Thyroid gland (tissue), 4 donors: ENCODE measurements around the gene RFX7. TPM values are rescaled to one million over a fixed set of nuclear protein-coding genes. Genes with fewer than 3 reads are reported as not detected.

Experiments
- DNase-seq, 2 donors: peaks; one replicate each; pipeline ENCODE4 v3.0.0-alpha.2; 2019
- H3K27ac ChIP-seq, 3 donors: fragments of 200-600 bp; sonication (generic); 1 replicate in 2 of 3; 2 replicates in 1 of 3; pipeline ENCODE4 v1.5.1; 2016 to 2019; ENCODE audit warnings: mild to moderate bottlenecking in 1 of 3, moderate library complexity in 1 of 3
- H3K27me3 ChIP-seq: fragments of 200-600 bp; sonication (generic); one replicate; pipeline ENCODE4 v1.5.1; 2019
- H3K36me3 ChIP-seq, 2 donors: fragments of 200-600 bp; sonication (generic); one replicate each; pipeline ENCODE4 v1.5.1; 2016 to 2019
- H3K4me1 ChIP-seq, 2 donors: fragments of 200-600 bp; sonication (generic); one replicate each; pipeline ENCODE4 v1.5.1; 2017 to 2019
- H3K4me3 ChIP-seq, 3 donors: fragments of 200-600 bp; sonication (generic); replicated peaks in 1 of 3; 1 replicate in 2 of 3; 2 replicates in 1 of 3; pipeline ENCODE4 v1.5.1; 2016; ENCODE audit warnings: mild to moderate bottlenecking in 1 of 3
- H3K9me3 ChIP-seq: fragments of 200-600 bp; sonication (generic); one replicate; pipeline ENCODE4 v1.5.1; 2017
- POLR2A ChIP-seq, 2 donors: fragments of 450-650 bp; IDR thresholded peaks; one replicate each; pipeline ENCODE4 v1.6.1; 2017; ENCODE audit warnings: antibody characterized with exemption in 2 of 2, mild to moderate bottlenecking in 2 of 2, moderate library complexity in 1 of 2
- WGBS, 2 donors: methylation state at CpG; one replicate each; pipeline ENCODE4 v1.1.5; 2017; 5-methylcytosine and 5-hydroxymethylcytosine counted together
- intact Hi-C: fragments of 100-400 bp; cut with DNase I; formaldehyde crosslinking; loops from one replicate; pipeline ENCODE4 v1.15.1; 2023
- total RNA-seq, 4 donors: library from RNA; depleted of rRNA; stranded (reverse); fragments of >200 nt; gene quantifications; one replicate each; pipeline ENCODE4 v1.2.3, GENCODE V29; 2016
- TF ChIP-seq, protein P1 (sequence below), 6 experiments: fragments of 200-600 bp in 3 of 6; fragments of 450-650 bp in 3 of 6; sonication (generic) in 3 of 6; IDR thresholded peaks; one replicate each; pipeline ENCODE4 v1.5.1; 2016 to 2019; ENCODE audit warnings: antibody characterized with exemption in 6 of 6, mild to moderate bottlenecking in 2 of 6, inconsistent platforms in 1 of 6, moderate library complexity in 1 of 6

Gene RFX7
- total RNA-seq, 4 donors from 2014 or later: 9.7 to 12.6 (median 11.4) TPM

DNA sequence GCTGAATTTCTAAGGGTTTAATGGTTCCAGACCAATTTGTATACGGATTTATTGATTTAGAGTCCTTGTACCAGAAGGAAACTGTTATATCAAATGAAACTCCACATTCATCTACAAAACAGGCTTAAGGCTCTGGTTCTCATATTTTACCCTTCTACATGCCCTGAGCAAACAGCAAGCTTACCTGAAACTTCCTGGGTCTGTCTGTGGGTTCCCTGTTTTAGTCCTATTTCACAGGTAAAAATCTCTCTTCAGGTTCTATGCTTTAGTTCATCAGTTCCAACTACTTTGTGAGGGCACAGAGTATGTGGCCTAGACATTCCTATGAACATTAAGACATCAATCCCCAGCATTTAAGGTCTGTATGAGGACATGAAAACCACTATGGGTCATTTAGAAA, 57.7 kb downstream of the RFX7 start:
- WGBS, 2 donors: 83 to 89% methylated on average over 1 of the region's 1 CpG
- no peaks in the 10 kb centered on the region for H3K27me3 ChIP-seq
- no peaks in the 10 kb centered on the region for H3K9me3 ChIP-seq
- H3K36me3 ChIP-seq: no peaks in the 10 kb centered on the region
- TF ChIP-seq, protein P1, sequence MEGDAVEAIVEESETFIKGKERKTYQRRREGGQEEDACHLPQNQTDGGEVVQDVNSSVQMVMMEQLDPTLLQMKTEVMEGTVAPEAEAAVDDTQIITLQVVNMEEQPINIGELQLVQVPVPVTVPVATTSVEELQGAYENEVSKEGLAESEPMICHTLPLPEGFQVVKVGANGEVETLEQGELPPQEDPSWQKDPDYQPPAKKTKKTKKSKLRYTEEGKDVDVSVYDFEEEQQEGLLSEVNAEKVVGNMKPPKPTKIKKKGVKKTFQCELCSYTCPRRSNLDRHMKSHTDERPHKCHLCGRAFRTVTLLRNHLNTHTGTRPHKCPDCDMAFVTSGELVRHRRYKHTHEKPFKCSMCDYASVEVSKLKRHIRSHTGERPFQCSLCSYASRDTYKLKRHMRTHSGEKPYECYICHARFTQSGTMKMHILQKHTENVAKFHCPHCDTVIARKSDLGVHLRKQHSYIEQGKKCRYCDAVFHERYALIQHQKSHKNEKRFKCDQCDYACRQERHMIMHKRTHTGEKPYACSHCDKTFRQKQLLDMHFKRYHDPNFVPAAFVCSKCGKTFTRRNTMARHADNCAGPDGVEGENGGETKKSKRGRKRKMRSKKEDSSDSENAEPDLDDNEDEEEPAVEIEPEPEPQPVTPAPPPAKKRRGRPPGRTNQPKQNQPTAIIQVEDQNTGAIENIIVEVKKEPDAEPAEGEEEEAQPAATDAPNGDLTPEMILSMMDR (IDR thresholded peaks at IDR 0.05): no peak
- TF ChIP-seq POLR2A (IDR thresholded peaks at IDR 0.05): no peak
- no peak for DNase-seq
- H3K4me3 ChIP-seq: no peak overlapping the region
- H3K27ac ChIP-seq: no peak overlapping the region
- intact Hi-C loops: no loop called here
- no peaks in the 10 kb centered on the region for H3K4me1 ChIP-seq

GRCh38 chr15:56184516-56184915, 59.2 kb downstream of the RFX7 start:
- H3K4me3 ChIP-seq: no peak overlapping the region
- H3K36me3 ChIP-seq: no peaks in the 10 kb centered on the region
- no peaks in the 10 kb centered on the region for H3K27me3 ChIP-seq
- intact Hi-C loops: no loop called here
- WGBS, 2 donors: 96 to 99% methylated on average over 3 of the region's 3 CpGs
- H3K27ac ChIP-seq: no peak overlapping the region
- no peaks in the 10 kb centered on the region for H3K4me1 ChIP-seq
- no peak for DNase-seq
- H3K9me3 ChIP-seq: no peaks in the 10 kb centered on the region
- no peak for TF ChIP-seq POLR2A (IDR thresholded peaks at IDR 0.05)
- TF ChIP-seq, protein P1 (IDR thresholded peaks at IDR 0.05): no peak

DNA sequence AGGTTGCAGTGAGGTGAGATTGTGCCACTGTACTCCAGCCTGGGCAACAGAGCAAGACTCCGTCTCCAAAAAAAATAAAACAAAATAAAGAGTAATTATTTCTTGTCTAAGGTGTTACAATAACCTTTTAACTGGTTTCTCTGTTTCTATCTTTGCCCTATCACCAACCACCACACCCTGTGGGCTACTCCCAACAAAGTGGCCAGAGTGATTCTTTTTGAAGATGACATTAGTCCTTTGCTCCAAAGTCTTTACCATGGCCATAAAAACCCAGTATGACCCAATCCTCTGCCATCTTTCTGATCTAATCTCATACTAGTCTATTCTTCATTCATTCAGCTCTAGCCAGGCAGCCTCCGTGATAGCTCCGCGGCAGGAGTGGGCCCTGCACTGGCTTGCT, 62.8 kb downstream of the RFX7 start:
- no peak overlapping the region for H3K27ac ChIP-seq
- no peak for DNase-seq
- peaks cover 0 to 4% of the 10 kb centered on the region in 2 donors for H3K4me1 ChIP-seq
- H3K9me3 ChIP-seq: no peaks in the 10 kb centered on the region
- 96 to 99% methylated on average over 4 of the region's 4 CpGs for WGBS, 2 donors
- intact Hi-C loops: no loop called here
- no peak overlapping the region for H3K4me3 ChIP-seq
- no peak for TF ChIP-seq POLR2A (IDR thresholded peaks at IDR 0.05)
- TF ChIP-seq, protein P1 (IDR thresholded peaks at IDR 0.05): no peak
- H3K27me3 ChIP-seq: no peaks in the 10 kb centered on the region
- no peaks in the 10 kb centered on the region for H3K36me3 ChIP-seq

DNA sequence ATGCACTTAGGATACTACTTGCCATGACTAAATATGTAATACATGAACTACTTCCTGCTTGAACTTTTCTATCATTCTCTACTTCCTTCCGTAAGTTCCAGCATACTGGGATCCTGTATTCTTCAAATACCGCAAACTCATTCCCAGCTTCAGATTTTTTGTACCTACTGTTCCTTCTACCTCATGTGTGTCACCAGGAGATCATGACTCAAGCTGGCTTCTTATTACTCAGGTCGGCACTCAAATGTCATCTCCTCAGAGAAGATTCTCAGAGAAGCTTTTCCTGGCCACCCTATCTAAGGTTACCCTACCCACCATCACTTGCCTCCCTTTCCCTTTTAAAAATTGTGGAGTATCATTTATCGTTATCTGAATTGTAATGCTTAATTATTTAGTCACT, 66.7 kb downstream of the RFX7 start:
- TF ChIP-seq, protein P1 (IDR thresholded peaks at IDR 0.05): no peak
- TF ChIP-seq POLR2A (IDR thresholded peaks at IDR 0.05): no peak
- no peak overlapping the region for H3K27ac ChIP-seq
- 96% methylated on average over 4 of the region's 4 CpGs for WGBS, 2 donors
- H3K9me3 ChIP-seq: no peaks in the 10 kb centered on the region
- H3K4me1 ChIP-seq: peaks cover 0 to 4% of the 10 kb centered on the region in 2 donors
- H3K4me3 ChIP-seq: no peak overlapping the region
- intact Hi-C loops: no loop called here
- DNase-seq: no peak
- no peaks in the 10 kb centered on the region for H3K27me3 ChIP-seq
- no peaks in the 10 kb centered on the region for H3K36me3 ChIP-seq

DNA sequence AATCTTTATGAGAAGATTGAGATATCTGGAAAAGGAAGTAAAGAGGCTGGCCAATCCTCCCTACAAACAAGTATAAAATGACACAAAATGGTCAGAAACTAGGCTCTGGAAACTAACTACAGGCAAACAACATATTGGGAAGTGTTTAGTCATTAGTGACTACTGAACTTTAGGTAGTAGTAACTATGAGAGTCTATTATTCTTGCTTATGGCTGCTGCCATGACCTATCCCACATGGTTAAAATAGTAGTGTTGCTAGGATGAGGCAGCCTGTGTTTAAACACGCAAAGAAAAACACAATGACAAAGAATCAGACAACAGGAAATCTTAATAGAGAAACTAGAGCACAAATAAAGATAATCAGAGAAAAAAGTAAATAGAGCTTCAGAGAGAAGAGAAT, 67.9 kb downstream of the RFX7 start:
- TF ChIP-seq POLR2A (IDR thresholded peaks at IDR 0.05): no peak
- TF ChIP-seq, protein P1 (IDR thresholded peaks at IDR 0.05): no peak
- 89 to 90% methylated on average over 1 of the region's 1 CpG for WGBS, 2 donors
- DNase-seq: no peak
- no peak overlapping the region for H3K4me3 ChIP-seq
- intact Hi-C loops: no loop called here
- H3K9me3 ChIP-seq: no peaks in the 10 kb centered on the region
- no peaks in the 10 kb centered on the region for H3K36me3 ChIP-seq
- no peak overlapping the region for H3K27ac ChIP-seq
- no peaks in the 10 kb centered on the region for H3K27me3 ChIP-seq
- H3K4me1 ChIP-seq: peaks cover 0 to 4% of the 10 kb centered on the region in 2 donors
